Hepatocyte (in vitro differentiated cells): ENCODE results near the gene RICTOR. TPM values are rescaled to one million over a fixed set of nuclear protein-coding genes. Genes with fewer than 3 reads are reported as not detected.
A peak's percentile ranks its signal among the peaks of the same experiment; 100 is the strongest.

Experiments
- DNase-seq: peaks from one replicate; pipeline ENCODE4 v3.0.0-alpha.2; 2016; ENCODE audit warnings: low spot score
- H2AFZ ChIP-seq: fragments of 200-600 bp; sonication (generic); 2 replicates; pipeline ENCODE4 v1.6.0; 2016; ENCODE audit warnings: antibody characterized with exemption, mild to moderate bottlenecking
- H3K27ac ChIP-seq: fragments of 200-600 bp; sonication (generic); 2 replicates; pipeline ENCODE4 v1.5.1; 2016; ENCODE audit warnings: mild to moderate bottlenecking
- H3K27me3 ChIP-seq: fragments of 200-600 bp; sonication (generic); 2 replicates; pipeline ENCODE4 v1.6.1; 2016
- H3K36me3 ChIP-seq: fragments of 200-600 bp; sonication (generic); replicated peaks from 2 replicates; pipeline ENCODE4 v1.5.1; 2016; ENCODE audit warnings: low read depth; ENCODE audit not compliant: insufficient read depth
- H3K4me1 ChIP-seq: fragments of 200-600 bp; sonication (generic); 2 replicates; pipeline ENCODE4 v1.5.1; 2016; ENCODE audit warnings: mild to moderate bottlenecking, moderate library complexity; ENCODE audit not compliant: insufficient read depth
- H3K4me2 ChIP-seq: fragments of 200-600 bp; sonication (generic); 2 replicates; pipeline ENCODE4 v1.6.0; 2016
- H3K4me3 ChIP-seq: fragments of 200-600 bp; sonication (generic); 2 replicates; pipeline ENCODE4 v1.5.1; 2016; ENCODE audit warnings: mild to moderate bottlenecking
- H3K79me2 ChIP-seq: fragments of 200-600 bp; sonication (generic); 2 replicates; pipeline ENCODE4 v1.6.0; 2017; ENCODE audit warnings: mild to moderate bottlenecking
- H3K9me2 ChIP-seq: fragments of 200-600 bp; sonication (generic); replicated peaks from 2 replicates; pipeline ENCODE4 v1.6.0; 2017; ENCODE audit warnings: mild to moderate bottlenecking; ENCODE audit not compliant: insufficient read depth
- H3K9me3 ChIP-seq: fragments of 200-600 bp; sonication (generic); 2 replicates; pipeline ENCODE4 v1.5.1; 2016; ENCODE audit warnings: low read depth, mild to moderate bottlenecking
- H4K20me1 ChIP-seq: fragments of 200-600 bp; sonication (generic); 2 replicates; pipeline ENCODE4 v1.6.0; 2016; ENCODE audit warnings: mild to moderate bottlenecking; ENCODE audit not compliant: insufficient read depth, poor library complexity, severe bottlenecking
- CTCF ChIP-seq: fragments of 200-600 bp; sonication (generic); IDR thresholded peaks from 2 replicates; pipeline ENCODE4 v1.5.1; 2016; ENCODE audit warnings: antibody characterized with exemption, mild to moderate bottlenecking; ENCODE audit not compliant: poor library complexity
- EZH2 ChIP-seq: fragments of 200-600 bp; sonication (generic); IDR thresholded peaks from 2 replicates; pipeline ENCODE4 v1.6.1; 2016; ENCODE audit warnings: antibody characterized with exemption, mild to moderate bottlenecking, borderline replicate concordance
- EZH2phosphoT487 ChIP-seq: fragments of 200-600 bp; sonication (generic); IDR thresholded peaks from one replicate; pipeline ENCODE4 v1.6.1; 2018; ENCODE audit warnings: antibody characterized with exemption, mild to moderate bottlenecking, low read depth, moderate library complexity; ENCODE audit not compliant: unreplicated experiment, severe bottlenecking
- whole genome bisulfite sequencing: methylation state at CpG from one replicate; pipeline ENCODE4 v1.1.6; 2016; ENCODE audit warnings: low lambda C conversion rate; ENCODE audit errors: missing lambda C conversion rate; 5-methylcytosine and 5-hydroxymethylcytosine counted together
- polyA plus RNA-seq: library from polyadenylated mRNA; unstranded; fragments of >200 nt; fragmentation: Nextera tagmentation; extraction: Ambion mirVana; gene quantifications from 2 replicates; pipeline ENCODE4 v1.2.1, GENCODE V29; 2016
- total RNA-seq: library from RNA; depleted of rRNA; stranded (reverse); fragments of >200 nt; gene quantifications from 2 replicates; pipeline ENCODE4 v1.2.3, GENCODE V29; 2014

RICTOR gene
- total and polyA plus RNA-seq, 2 experiments from 2014 or later: 8.5 to 29.1 TPM

- H3K4me3 ChIP-seq: no peak overlapping the region
- no peaks in the 10 kb centered on the region for H3K27me3 ChIP-seq
- TF ChIP-seq EZH2 (no peak), CTCF (no peak), EZH2phosphoT487 (no peak)
- 72% methylated on average over 1 of the region's 1 CpG for WGBS
- no peaks in the 10 kb centered on the region for H3K36me3 ChIP-seq
- no peaks in the 10 kb centered on the region for H3K9me3 ChIP-seq
- peak overlapping the region; percentile 45 for H3K4me2 ChIP-seq
- no peaks in the 10 kb centered on the region for H4K20me1 ChIP-seq
- H3K79me2 ChIP-seq: no peaks in the 10 kb centered on the region
- H2AFZ ChIP-seq: no peak overlapping the region
- DNase-seq: no peak
- no peaks in the 10 kb centered on the region for H3K9me2 ChIP-seq
- H3K4me1 ChIP-seq: peaks cover 11% of the 10 kb centered on the region
- peak overlapping the region; percentile 31 for H3K27ac ChIP-seq
These were observed 19.2 kb upstream of the RICTOR start for GRCh38 chr5:39093352-39093751.

GRCh38 chr5:39092581-39093351 lies 18.6 kb upstream of the RICTOR start:
- Histone ChIP-seq H2AFZ (no peak overlapping the region), H3K9me3 (no peaks in the 10 kb centered on the region), H3K4me3 (no peak overlapping the region), H4K20me1 (no peaks in the 10 kb centered on the region), H3K27me3 (no peaks in the 10 kb centered on the region), H3K9me2 (no peaks in the 10 kb centered on the region), H3K4me2 (peak overlapping the region; percentile 45), H3K79me2 (no peaks in the 10 kb centered on the region), H3K4me1 (peaks cover 11% of the 10 kb centered on the region), H3K27ac (peak overlapping the region; percentile 31), H3K36me3 (no peaks in the 10 kb centered on the region)
- TF ChIP-seq EZH2: no peak
- TF ChIP-seq CTCF: no peak
- TF ChIP-seq EZH2phosphoT487: no peak
- DNase-seq: peak; percentile 21
- 35% methylated on average over 4 of the region's 4 CpGs for WGBS

GRCh38 chr5:39091940-39092580 lies 17.9 kb upstream of the RICTOR start:
- Histone ChIP-seq H3K9me3 (no peaks in the 10 kb centered on the region), H3K4me3 (no peak overlapping the region), H3K9me2 (no peaks in the 10 kb centered on the region), H3K4me2 (peak overlapping the region; percentile 45), H2AFZ (no peak overlapping the region), H3K36me3 (no peaks in the 10 kb centered on the region), H3K4me1 (peaks cover 11% of the 10 kb centered on the region), H3K27ac (peak overlapping the region; percentile 31), H3K79me2 (no peaks in the 10 kb centered on the region), H4K20me1 (no peaks in the 10 kb centered on the region), H3K27me3 (no peaks in the 10 kb centered on the region)
- DNase-seq: no peak
- TF ChIP-seq CTCF (no peak), EZH2phosphoT487 (no peak), EZH2 (no peak)
- 79% methylated on average over 7 of the region's 7 CpGs for WGBS
